ENCODE data around the gene WNT3A.

The WNT3A gene

DNA sequence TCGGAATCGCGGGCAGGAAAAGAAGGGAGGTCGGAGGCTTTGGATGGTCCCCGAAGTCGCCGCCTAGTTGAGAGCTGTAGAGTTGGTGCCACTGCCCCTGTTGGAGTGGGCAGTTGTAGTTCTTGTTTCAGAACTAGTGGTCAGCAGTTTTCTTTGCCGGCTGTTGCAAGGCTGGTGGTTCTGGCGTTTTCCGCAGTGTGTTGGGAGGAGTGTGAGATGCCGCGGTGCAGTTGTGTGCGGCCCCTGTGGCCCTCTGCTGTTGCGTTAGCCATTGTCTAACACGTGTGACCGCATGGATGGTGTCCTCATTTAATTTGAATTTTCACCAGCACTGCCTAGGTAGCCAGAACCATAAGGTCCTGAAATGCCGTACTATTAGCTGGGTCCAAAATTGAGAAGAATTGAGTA is 77.1 kb downstream of the WNT3A start:
- peak overlapping the region; percentile 99 for H3K27ac ChIP-seq
- TF ChIP-seq ZFX (IDR thresholded peaks at IDR 0.05) = no peak
- TF ChIP-seq, protein P1, sequence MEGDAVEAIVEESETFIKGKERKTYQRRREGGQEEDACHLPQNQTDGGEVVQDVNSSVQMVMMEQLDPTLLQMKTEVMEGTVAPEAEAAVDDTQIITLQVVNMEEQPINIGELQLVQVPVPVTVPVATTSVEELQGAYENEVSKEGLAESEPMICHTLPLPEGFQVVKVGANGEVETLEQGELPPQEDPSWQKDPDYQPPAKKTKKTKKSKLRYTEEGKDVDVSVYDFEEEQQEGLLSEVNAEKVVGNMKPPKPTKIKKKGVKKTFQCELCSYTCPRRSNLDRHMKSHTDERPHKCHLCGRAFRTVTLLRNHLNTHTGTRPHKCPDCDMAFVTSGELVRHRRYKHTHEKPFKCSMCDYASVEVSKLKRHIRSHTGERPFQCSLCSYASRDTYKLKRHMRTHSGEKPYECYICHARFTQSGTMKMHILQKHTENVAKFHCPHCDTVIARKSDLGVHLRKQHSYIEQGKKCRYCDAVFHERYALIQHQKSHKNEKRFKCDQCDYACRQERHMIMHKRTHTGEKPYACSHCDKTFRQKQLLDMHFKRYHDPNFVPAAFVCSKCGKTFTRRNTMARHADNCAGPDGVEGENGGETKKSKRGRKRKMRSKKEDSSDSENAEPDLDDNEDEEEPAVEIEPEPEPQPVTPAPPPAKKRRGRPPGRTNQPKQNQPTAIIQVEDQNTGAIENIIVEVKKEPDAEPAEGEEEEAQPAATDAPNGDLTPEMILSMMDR (conservative IDR thresholded peaks at IDR 0.05) = no peak

DNA sequence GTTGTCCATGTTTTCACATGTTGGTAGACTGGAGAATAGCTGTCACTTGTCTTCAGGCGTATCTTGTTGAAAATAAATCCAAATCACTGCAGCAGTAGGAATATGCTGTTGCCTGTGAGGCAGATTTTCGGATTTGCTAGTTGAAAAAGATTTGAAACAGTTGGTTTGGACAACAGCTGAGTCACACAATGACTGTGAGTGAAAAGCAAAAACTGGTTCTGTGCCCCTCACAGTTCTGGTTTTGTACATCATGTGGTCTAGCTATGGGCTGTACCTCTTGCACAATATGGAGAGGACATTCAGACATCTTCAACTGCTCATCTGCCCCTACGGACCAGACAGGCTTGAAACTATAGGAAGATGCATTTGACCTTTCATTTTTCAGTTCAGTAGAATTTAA is 77.5 kb downstream of the WNT3A start:
- TF ChIP-seq, protein P1 (conservative IDR thresholded peaks at IDR 0.05) = no peak
- TF ChIP-seq ZFX (IDR thresholded peaks at IDR 0.05) = no peak
- H3K27ac ChIP-seq = peak overlapping the region; percentile 99

DNA sequence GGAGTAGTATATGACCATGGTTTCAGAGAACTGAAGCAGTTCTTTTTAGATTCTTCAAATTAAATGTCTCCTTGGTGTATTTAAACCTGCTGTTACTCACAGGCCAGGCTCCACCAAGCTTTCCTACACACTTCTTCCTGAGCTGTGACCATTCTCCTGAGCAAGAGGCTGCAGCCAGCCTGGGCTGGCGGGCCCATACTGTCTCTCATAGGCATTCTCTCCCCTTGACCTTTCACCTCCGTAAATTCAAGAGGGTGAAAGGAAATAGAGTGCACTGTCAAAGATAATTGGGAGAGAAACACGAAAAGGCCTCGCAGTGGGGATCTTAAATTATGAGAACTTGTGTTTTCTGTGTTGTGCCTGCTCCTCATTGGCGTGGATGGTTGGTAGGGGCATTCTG is 78.0 kb downstream of the WNT3A start:
- peak overlapping the region; percentile 99 for H3K27ac ChIP-seq
- TF ChIP-seq ZFX (IDR thresholded peaks at IDR 0.05) = no peak
- TF ChIP-seq, protein P1 (conservative IDR thresholded peaks at IDR 0.05) = no peak

DNA sequence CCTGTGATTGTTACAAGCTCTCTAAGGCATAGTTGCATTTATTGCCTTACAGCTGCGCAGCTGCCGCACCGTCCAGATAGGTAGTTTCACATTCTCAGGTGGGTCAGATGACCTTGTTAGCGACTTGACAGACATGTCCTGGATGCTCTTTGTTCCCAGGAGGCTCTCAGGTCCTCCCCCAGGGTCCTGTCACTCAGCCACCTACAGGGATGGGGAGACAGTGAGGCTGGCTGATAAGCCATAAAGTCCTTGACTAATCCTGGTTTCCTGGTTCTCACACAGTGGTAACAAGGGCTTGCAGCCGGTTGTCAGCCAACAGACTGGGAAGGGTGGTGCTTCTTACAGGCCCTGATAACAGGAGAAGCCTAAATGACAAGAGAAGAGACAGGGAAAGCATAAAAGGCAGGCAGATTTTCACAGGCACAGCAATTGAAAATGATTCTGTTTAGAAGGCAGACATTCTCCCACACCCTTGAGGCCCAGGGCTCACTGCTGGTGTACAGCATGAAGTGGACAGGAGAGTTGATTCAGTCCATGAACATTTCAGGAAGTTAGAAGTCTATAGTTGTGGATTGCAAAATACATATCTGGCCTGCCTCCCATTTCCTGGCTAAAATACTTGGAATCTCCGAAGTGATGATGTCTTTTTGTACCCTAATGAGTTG is 78.6 kb downstream of the WNT3A start:
- TF ChIP-seq, protein P1 (conservative IDR thresholded peaks at IDR 0.05) = no peak
- TF ChIP-seq ZFX (IDR thresholded peaks at IDR 0.05) = no peak
- peak overlapping the region; percentile 99 for H3K27ac ChIP-seq

DNA sequence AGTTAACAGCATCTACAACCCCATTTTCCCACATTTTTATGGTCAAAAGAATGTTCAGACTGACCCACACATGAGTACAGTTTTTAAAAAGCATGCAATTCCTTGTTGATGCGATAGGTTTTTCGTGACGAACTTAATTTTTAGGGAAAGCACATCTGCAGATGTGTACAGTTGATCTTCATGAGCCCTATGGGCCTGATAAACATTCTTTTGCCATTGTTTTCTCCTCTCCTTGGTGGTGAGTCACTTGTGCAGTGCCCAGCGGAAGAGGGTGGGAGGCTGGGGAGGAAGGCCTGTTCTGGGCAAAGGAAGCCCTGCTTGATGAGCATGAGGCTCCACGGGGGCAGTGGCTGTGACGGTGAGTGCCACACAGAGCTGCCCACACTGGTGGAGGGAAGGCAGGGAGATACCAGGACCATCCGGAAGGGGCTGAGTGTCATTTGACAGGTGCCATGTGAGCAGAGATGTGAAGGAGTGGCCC is 81.0 kb downstream of the WNT3A start:
- TF ChIP-seq ZFX (IDR thresholded peaks at IDR 0.05) = no peak
- TF ChIP-seq, protein P1 (conservative IDR thresholded peaks at IDR 0.05) = no peak
- peak overlapping the region; percentile 83 for H3K27ac ChIP-seq

DNA sequence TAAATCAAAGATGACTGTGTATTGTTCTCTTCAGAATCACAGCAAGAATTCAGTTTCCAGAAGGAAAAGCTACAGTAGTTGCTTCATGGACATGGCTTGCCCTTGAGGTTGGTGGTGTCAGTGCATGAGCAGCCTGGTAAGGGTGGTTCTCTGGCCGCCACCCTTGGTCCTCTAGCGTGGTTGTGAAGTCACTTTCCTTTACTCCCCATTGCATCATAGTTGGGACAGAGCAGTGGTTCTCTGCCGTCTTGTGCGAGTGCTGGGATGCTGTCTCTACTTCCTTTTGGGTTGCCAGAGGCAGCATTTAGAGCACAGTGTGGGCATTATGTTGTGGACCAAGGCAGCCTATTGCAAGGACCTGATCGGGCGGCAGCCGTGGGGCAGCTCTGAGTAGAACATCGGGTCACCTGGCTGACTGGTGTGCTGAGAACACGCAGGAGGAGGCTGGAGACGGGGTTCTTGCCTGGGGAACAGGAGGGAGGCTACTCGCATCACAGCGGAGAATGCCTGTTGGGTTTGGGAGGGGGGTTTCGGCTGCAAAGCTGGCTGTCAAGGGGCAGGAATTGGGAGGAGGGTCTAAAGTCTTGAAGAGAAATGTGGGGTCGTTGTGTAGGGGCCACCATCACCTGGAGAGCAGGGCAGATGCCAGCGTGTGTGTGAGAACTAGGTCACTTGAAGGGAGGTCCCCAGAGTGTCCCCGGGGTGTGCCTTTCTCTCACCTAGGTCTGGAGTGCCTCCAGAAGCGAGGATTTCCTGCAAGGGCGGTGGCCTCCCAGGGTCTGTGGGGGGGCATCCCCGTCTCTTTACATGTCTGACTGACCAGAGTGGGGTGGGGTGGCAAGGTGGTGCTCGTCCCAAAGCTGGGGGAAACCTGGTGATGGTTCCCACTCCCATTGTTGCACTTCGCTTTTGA is 82.0 kb downstream of the WNT3A start:
- TF ChIP-seq, protein P1 (conservative IDR thresholded peaks at IDR 0.05) = no peak
- TF ChIP-seq ZFX (IDR thresholded peaks at IDR 0.05) = no peak
- peak overlapping the region; percentile 83 for H3K27ac ChIP-seq

Measured in C4-2B (cell line).